Activated naive CD4-positive, alpha-beta T cell treated with anti-CD3 and anti-CD28 coated beads, Interleukin-2, amount 50 U/mL, for 16 hours (primary cell): ENCODE measurements around the gene KLK6.

Experiments used
- DNase-seq: peaks from one replicate; pipeline ENCODE4 v3.0.0-alpha.2; 2020

Gene KLK6

DNA sequence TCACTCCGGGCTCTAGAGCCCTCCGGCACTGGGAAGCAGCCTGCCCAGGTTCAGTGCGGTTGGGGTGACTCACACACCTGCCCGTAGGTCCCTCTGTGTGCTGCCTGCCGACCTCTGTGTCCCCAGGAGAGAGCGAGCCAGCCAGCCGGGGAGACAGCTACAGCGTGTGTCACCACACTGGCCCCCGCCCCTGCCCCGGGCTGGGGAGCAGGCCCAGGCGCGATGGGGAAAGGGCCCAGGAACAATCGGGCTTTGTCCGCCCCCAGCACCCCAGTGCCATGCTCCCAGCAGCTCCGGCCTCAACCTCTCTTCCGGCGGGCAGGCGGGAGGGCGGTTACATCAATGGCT, at the start of gene KLK6:
Gene KLK6 (minus strand): TSS at position 179 of the 348 bp plus-strand sequence. CDS start 1,487 bp downstream, outside the sequence.
- DNase-seq, result no peak

DNA sequence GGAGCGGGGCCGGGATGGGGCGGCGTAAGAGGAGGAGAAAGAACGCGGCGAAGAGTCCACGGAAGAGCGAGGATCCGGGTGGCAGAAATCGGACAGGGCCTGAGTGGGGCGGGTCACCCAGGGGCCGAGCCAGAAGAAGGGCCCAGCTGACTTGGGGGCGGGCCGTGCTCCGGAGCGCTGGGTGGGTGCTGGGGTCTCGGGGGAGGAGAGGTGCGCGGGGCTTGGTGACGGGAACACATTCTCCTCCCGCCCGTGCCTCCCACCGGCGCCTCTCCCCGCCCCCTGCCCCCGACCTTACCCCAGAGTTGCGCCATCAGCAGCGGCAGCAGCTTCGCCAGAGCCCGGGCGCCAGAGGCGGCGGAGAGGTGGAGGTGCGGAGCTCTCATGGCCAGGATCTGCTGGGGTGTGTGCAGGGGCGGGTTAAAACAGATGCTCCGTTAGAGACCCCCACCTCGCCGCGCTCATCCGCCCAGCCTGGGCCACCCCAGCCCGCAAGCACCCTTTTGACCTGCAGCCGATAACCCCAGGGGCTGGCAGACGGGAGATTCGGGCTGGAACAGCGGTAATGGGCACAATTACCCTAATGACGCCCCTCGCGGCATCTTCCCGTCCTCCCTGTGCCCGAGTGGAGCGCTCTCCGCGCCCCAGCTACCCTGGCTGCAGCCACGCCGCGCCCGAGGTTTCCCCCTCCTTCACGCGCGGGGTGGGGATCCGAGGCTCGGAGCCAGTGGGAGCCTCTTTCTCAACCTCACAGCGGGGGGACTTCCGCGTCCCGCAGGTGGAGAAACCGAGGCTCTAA, 49.6 kb upstream of the KLK6 start:
- DNase-seq, result no peak

DNA sequence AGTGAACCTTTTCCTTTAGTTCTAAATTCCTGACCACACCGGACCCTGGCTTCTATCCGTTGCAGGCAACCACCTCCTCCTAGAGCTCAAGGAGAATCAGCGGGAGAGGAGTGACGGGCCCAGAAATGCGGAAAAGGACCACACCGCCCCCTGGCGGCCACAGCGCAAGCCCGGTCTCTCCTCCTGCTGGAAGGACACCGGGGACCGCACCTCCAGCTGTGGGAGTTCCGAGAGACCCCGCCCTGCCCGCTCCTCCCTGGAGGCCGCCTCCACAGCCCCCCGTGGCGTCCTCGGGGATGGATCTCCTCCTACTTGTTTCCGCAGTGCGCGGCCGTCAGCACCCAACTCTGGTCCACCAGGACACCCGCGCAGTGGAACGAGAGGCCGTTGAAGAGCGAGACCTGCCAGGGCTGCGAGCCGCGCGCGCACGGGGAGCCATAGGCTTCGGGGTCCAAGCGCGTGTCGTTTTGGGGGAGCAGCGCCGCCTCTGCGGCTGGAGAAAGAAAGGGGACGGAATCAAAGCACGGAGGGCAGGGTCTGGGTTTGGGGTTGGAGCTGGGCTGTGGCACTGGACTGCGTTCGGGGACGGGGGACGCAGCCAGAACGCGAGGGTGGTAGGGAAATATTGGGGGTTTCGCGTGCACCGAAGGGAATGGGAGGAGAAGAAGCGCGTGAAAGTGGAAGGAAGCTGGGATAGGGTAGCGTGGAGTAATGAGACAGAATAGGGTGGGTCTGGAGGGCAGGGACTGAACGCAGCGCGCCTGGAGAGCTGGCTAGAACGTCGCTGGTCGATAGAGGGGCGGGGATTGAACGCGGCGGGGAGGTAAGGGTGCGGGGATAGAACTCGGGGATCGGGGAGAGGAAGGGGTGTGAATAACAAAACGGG, 47.6 kb upstream of the KLK6 start:
- DNase-seq, result peak; percentile 50

DNA sequence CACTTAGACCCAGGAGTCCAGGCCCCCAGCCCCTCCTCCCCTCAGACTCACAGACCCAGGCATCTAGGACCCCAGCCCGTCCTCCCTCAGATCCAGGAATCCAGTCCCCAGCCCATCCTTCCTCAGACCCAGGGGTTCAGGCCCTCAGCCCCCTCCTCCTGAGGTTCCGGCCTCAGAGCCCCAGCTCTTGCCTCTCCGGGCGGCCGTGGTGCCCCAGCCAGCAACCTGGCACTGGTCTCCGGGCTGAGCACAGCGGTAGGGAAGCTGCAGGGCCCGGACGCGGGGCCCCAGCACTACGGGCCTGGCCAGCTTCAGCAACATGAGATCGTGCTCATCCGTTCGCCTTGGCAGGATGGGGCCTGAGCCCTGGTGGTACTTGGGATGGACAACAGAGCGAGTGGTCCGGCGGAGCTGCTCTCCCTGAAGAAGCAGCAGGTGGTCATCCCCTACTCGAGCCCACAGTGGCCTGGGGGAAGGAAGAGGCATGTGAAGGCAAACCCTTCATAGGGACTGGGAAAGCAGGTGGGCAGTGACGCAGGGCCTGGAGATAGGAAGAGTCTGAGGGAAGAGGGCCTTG, 46.4 kb upstream of the KLK6 start:
- DNase-seq, result no peak

DNA sequence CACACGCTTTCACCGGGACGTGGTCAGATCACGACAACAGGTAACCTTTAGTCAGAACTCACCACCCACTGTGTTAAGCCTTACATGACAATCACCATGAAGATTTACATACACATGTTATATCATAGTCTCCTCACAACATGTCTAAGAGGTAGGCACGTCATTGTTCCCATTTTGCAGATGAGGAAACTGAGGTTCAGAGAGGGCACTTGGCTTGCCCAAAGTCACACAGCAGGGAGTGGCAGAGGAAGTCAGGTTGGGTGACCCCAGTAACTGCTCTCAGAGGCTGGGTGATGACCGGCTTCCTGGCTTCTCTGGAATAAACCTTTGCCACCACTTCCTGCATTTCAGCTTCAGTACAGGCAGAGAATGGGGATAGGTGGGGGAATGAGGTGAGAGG, 44.9 kb upstream of the KLK6 start:
- DNase-seq, result no peak

DNA sequence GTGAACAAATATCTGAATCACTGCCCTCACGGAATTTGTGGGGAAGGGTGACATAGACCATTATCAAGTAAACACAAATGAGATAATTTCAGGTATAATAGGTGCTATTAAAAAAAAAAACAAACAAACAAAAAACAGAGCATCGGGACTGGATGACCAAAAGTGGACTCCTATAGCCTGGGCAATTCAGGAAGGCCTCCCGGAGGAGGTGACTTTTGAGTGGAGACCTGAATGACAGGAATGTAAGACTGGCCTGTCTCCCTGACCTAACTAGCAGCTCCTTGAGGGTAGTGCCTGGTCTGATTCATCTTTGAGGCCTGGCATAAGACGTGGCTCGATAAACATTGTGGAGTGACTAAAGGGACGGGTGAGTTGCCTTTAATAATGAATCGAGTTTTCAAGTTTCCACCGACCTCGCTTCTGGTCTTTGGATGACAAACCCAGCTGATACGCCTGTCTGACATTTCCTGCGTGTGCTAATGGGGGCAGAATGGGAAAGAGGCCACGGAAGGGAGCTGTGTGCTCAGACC, 43.3 kb upstream of the KLK6 start:
- DNase-seq, result no peak

DNA sequence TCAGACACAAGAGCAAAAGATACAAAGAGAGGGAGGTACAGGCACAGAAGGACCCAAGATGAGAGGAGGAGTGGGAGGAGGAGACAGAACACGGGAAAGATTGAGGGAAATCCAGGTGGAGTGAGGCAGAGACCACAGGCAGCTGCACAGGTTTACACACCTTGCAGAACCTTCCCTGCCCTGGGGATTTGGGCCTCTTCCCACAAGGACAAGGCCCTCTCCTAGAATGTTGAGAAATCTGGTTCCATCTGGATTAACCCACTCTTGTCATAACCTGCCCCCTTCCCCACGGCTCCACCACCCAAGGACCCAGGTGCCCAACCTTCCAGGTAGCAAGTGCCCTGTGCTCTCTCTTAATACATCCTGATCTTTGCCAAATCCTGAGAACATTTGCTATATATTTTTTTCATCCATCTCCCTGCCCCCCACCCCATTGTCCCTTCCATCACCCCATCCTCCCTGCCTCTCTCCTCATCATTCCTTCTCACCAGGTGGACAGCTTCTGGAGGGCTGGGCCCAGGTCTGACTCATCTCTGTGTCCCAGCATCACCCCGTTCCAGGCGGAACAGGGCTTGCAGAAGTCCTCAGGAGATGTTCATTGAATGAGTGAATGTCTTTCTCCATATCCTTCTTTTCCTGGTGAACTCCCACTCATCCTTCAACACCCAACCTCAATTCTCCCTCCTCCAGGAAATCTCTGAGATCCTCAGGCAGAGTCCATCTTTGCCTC, 40.8 kb upstream of the KLK6 start:
- DNase-seq, result no peak

DNA sequence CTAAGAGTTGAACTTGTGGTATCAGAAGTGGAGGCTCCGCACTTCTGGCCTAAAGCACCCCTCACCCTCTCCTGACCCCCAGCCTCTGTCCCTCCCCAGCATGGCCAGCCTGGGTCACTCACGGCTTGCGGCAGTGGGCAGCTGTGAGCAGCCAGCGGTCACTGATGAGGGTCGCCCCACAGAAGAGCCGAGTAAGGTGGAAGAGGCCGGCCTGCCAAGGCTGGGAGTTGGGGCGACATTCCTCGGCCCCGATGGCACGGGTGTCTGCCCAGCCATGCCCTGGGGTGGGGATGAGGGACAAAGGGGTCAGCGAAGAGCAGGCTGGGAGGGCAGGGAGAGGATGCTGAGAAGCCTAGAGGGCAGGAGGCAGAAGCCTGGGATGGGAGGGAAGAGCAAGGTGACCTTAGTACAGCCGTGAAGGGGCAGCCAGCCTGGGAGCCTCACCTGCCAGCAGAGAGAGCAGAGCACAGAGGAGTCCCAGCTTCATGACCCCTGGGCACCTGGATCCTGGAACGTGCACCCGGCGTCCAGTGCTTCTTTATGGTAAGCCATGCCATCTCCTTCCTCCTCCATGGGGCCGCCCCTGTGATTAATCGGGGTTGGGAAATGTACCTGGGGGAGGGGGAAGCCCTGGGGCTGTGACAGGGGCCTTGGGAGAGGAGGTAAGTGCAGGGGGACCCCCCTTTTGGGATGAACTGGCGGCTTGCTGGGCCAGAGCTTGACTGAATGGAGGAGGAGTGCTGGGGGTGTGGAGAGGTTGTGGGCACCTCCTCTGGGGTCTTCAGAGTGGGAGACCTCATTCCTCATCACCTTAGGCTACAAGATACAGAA, 39.9 kb upstream of the KLK6 start:
- DNase-seq, result no peak

DNA sequence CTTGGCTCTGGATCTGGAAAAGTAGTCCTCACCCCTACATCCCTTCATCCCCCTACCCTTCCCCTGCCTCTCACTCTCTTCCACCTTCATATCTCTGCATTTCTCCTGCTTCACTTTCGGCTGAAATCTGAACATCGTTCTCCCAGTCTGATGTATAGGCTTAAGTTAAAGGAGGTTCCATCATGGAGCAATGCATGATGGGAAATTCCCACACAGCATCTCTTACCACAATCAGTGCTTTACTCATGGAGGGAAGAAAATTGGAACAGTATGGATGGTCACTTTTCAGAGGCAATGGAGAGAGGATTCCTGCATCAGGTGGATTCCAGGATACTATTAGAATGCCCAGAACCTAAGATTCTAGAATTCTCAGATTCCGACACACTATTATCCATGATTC, 38.1 kb upstream of the KLK6 start:
- DNase-seq, result no peak

DNA sequence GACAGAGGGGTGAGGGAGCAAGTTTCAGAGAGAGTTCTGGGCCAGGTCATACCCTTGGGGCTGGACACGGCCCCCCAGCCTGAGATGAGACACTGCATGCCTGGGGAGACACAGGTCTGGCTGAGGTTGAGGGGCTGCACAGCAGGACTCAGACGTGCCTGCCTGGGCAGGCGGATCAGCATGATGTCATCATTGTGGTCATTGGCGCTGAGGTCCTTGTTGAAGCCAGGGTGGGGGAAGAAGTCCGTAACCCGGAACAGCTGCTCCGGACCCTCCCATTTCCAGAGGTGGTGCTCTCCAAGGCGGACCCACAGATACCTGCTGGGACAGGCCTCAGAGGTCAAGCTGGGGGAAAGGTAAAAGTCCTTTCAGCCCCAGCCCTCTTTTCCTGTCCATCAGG, 37.0 kb upstream of the KLK6 start:
- no peak for DNase-seq

DNA sequence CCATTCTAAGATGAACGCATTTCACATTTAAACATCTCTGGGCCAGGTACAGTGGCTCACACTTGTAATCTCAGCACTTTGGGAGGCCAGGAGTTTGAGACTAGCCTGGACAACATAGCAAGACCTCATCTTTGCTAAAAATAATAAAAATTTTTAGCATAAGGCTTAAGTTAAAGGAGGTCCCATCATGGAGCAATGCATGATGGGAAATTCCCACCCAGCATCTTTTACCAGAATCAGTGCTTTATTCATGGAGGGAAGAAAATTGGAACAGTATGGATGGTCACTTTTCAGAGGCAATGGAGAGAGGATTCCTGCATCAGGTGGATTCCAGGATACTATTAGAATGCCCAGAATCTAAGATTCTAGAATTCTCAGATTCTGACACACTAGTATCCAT, 35.9 kb upstream of the KLK6 start:
- DNase-seq, result no peak

DNA sequence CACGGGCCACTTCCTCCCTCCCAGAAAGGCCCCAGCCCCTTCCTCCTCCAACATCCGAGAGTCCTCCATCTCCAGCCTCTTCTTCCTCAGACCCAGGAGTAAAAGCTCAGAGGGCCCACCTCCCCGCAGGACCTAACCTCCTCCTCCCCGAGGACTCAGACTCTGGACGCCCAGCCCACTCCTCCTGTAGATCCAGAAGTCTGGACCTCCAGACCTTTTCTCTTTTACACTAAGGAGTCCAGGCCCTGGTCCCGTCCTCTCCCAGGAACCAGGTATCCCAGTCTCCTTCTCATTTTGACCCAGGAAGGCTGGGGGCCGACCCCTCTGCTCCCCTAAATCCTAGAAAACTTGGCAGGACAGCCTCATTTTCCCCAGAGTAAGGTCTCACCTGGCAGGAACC, 33.9 kb upstream of the KLK6 start:
- no peak for DNase-seq

DNA sequence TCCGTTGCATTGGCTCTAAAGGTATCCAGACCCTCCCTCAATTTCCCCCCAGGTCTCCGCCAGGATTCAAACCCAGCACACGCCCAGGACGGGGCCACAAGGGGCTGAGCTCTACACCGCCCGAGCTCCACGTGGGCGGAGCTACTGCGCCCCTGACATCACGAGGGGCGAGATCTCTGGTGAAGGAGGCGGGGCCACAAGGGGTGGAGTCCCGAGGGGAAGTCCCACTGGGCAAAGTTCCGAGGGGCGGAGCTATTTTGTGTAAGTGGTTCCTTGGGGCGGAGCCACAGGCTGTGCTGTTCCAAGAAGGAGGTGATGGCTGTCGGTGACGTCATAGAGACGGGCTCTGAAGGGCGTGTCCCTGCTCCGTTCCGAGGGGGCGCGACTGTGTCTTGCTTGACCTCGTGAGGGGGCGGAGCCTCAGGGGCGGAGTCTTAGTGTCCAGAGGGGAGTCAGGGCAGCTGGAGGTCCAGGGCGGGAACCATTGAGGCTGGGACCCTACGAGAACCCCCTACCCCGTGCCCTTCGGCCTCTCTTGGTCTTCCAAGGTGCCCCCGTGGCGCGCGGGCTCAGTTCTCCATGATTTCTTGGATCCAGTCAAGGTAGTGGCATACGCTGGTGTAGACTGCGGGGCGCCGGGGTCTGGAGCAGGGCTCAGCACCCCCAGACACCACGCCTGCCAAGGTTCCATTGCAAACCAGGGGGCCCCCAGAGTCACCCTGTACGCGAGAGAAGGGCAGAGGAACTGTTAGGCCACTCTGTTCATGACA, 33.3 kb upstream of the KLK6 start:
- DNase-seq, result no peak

DNA sequence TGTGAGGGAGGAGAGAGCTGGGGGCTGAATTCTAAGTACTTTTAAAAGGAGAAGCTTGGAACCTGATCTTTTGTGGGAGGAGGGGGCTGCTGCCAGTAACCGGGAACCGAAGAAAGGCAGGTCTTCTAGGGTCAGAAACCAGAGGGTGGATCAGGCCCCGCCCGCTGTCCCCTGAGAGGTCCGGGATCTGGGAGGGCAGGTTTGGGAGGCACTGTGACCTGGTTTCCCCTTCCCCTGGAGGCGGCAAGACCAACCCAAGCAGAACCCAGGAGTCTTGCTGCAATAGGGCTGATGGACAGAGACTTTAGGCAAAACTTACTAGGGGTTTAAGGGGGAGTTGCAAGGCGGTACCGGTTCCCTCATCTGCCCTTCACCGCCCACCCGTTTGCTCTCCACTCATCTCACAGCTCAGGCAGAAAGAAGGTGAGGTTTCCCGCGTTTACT, 32.7 kb upstream of the KLK6 start:
- no peak for DNase-seq

DNA sequence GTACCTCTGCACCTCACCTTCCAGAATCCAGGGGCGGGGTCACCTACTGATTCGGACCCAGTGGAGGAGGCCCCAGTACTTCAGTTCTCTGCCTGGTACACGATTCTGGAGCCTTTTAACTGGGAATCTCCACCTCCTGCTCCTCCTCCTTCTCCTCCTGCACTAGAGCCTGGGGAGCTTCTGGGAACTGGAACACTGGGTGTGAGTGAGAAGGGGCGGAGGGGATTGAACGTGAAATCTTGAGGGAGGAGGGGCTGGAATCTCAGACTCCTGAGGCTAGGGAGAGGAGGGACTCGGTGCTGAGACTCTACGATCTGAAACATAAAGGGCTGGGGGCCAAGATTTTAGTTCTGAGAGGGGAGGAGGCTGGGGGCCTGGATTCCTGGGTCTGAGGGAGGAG, 32.1 kb upstream of the KLK6 start, which contains the start of gene KLK8:
Gene KLK8 (minus strand): TSS at position 90 of the 400 bp plus-strand sequence. CDS start 437 bp downstream, outside the sequence.
- no peak for DNase-seq

DNA sequence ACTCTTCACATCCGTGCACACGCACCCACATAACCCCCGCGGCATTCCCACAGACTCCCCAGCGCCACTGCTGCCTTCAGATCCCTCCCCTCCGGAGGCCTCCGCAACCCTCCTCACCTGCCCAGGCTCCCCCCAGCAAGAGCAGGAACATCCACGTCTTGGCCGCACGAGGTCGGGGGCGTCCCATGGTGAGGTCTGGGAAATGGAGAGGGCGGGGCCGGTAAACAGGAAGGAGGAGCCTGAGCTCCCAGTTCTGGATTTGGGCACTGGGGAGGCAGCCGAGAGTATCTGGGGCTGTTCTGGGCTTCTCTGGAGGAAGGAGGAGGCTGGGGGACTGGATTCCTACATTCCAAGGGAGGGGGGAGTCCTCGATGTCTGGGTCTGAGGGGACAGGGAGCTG, 31.6 kb upstream of the KLK6 start:
- no peak for DNase-seq

DNA sequence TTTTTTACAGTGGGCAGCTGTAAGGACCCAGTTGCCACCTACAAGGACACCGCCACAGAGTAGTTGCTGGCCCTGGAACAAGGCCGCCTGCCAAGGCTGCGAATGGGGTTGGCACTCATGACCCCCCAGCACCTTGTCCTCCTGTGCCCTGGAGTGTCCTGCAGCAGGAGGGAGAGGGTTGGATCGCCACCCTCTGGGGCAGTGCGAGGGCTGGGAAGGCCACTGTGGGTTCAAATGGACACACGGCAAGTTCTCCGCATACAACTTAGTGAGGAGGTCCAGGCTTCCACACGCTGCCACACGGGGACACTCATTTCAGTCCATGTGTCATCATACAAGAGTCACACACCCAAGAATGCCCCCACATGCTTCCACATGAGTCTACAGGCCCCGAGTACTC, 31.0 kb upstream of the KLK6 start:
- DNase-seq, result no peak

DNA sequence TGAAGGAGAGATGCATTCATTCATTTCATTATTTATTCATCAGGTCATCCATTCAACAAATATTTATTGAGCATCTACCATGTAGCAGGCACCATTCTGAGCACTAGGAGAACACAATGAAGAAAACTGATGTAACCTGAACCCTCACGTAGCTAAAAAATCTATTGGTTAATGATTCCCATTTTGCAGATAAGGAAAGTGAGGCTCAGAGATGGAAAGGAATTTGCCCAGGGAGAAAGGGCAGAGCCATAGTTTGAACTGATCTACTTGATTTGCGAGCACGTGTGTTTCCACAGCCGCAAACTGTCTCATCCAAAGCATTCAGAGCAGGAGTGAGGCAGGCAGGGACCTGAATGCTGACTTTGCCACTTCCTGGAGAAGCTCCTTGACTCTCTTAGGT, 29.3 kb upstream of the KLK6 start:
- no peak for DNase-seq

DNA sequence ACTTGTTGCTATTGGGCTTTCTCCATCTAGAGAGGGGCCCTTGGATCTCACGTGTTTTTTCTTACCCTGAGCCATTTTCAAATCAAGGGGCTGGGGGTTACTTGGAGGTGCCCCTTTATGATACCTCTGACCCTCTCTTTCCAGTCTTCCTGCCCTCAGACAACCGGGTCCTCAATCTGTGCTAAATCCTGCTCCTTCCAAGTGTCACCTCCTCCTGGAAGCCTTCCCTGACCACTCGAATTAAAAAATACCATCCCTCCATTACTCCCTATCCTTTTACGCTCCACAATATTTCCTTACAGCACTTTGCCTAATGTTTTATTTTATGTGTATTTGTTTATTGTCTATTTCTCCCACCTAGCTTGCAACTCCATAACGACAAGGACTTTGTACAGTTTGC, 28.7 kb upstream of the KLK6 start:
- no peak for DNase-seq

DNA sequence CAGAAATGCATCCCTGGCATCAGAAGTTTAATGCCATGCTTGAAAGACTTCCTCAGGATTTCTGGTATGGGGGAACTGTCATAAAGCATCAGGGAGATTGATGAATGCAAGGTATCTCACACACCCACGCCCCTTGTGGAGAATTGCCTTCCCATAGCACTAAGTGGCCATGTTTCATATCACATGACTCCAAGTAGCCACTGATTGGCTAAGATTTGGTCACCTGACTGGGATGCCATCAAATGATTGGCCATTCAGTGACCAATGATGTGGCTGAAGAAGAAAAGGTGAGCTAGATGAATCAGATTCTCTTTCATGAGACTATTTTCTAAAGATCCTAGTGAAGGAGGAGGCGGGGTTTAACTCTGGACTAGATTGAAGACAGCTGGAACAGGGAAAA, 24.7 kb upstream of the KLK6 start:
- no peak for DNase-seq

DNA sequence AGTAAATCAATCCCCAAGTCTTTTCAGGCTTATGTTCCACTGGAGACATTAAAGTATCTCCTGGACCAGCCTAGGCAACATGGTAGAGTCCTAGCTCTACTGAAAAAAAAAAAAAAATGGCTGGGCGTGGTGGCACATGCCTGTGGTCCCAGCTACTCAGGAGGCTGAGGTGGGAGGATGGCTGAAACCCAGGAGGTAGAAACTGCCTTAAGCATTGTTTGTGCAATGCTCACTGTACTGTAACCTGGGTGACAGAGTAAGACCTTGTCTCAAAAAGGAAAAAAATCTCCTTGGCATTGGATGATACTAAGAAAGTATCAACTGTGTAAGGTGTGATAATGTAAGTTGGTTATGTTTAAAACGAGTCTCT, 23.3 kb upstream of the KLK6 start:
- DNase-seq, result no peak
